ENCODE results near the gene LEMD3. TPM values are rescaled to one million over a fixed set of nuclear protein-coding genes. Genes with fewer than 3 reads are reported as not detected.

The LEMD3 gene
- total and polyA plus RNA-seq, 2 of the 8 experiments (the other 6 are each of a cell fraction or from before 2014, with no cell fraction given) = 5.8 to 33.2 TPM

DNA sequence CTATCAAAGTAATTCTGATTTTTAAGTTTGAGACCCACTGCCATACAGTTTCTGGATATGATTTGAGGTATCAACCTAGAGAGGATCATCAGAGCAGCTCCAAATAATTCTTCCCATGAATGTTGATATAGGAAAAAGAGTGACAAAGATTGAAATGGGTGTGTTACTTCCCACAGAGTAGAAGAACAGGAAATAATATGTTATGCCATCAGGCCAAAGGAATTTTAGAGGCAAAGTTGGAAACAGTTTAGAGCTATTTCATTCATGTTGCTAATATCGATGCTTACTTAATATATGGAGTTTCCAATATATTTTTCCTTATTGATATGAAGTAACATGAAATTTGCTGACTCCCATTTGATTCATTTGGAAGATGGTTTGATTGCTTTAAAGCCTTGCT lies 100.2 kb downstream of the LEMD3 start:
- H3K23me2 ChIP-seq (ENCODE audit: low read depth, low read length) = no peaks in the 10 kb centered on the region; the same call in 1 of the 2 replicates
- no peak overlapping the region for H3K4me3 ChIP-seq (ENCODE audit: extremely low read depth in 1 of 4, insufficient read depth in 2 of 4, low read depth in 3 of 4, low read length in 4 of 4)
- no peaks in the 10 kb centered on the region for H3K79me1 ChIP-seq (ENCODE audit: low read depth, low read length)
- H3K14ac ChIP-seq (ENCODE audit: insufficient read length) = no peak overlapping the region
- no peak overlapping the region for H2BK120ac ChIP-seq (replicated peaks; ENCODE audit: low read depth, low read length)
- ChIA-PET POLR2A (ENCODE audit: partially characterized antibody) (interaction anchor here (1.2 kb wide), 1 partner anchor 29 kb away, joined by 3 read pairs; no protein-coding TSS in a partner anchor), CTCF (ENCODE audit: partially characterized antibody) (interaction anchor here (0.5 kb wide), 1 partner anchor 21 kb away, joined by 3 read pairs; no protein-coding TSS in a partner anchor)
- H2AFZ ChIP-seq (ENCODE audit: low read length) = no peak overlapping the region
- FAIRE-seq (no peak), DNase-seq (ENCODE audit: low read depth in 1 of 2, low spot score in 2 of 2) (no peak)
- H3K18ac ChIP-seq (ENCODE audit: extremely low read depth, low read length) = no peak overlapping the region
- no peaks in the 10 kb centered on the region for H3K4me1 ChIP-seq (replicated peaks in 1 of 4; ENCODE audit: control insufficient read depth in 3 of 4, insufficient read depth in 4 of 4, low read length in 3 of 4)
- no peak overlapping the region for H2BK20ac ChIP-seq (ENCODE audit: low read length)
- H2BK15ac ChIP-seq (ENCODE audit: low read length) = no peak overlapping the region
- no peak overlapping the region for H4K8ac ChIP-seq (ENCODE audit: extremely low read depth, insufficient read depth, low read length)
- no peak overlapping the region for H3K56ac ChIP-seq (replicated peaks; ENCODE audit: insufficient read length, low read depth, low read length)
- no peaks in the 10 kb centered on the region for H3K27me3 ChIP-seq (replicated peaks in 1 of 4; ENCODE audit: control insufficient read depth in 3 of 4, extremely low read depth in 1 of 4, insufficient read depth in 3 of 4, low read length in 3 of 4)
- no peak overlapping the region for H2BK5ac ChIP-seq (ENCODE audit: low read depth, low read length)
- no peak overlapping the region for H3K4ac ChIP-seq (replicated peaks; ENCODE audit: insufficient read length, low read depth, low read length)
- H2AK5ac ChIP-seq (ENCODE audit: low read depth, low read length) = no peak overlapping the region
- no peak overlapping the region for H3K23ac ChIP-seq (ENCODE audit: insufficient read length)
- H4K20me1 ChIP-seq (replicated peaks in 1 of 2; ENCODE audit: control insufficient read depth in 1 of 2, insufficient read depth in 2 of 2, low read length in 2 of 2) = no peaks in the 10 kb centered on the region
- 87% methylated on average over 1 of the region's 1 CpG; no CpG with 5 or more reads in 1 of the 2 experiments for WGBS, 2 experiments (ENCODE audit: extremely low coverage in 1 of 2, insufficient coverage in 1 of 2, insufficient read length in 1 of 2, insufficient replicate concordance in 2 of 2, low coverage in 1 of 2, low lambda C conversion rate in 2 of 2, missing lambda C conversion rate in 1 of 2)
- H4K5ac ChIP-seq (ENCODE audit: insufficient read length, low read depth, low read length) = no peak overlapping the region
- no peak overlapping the region for H2BK12ac ChIP-seq (ENCODE audit: low read depth, low read length)
- H3K9me3 ChIP-seq (ENCODE audit: insufficient read depth in 2 of 2, low read depth in 1 of 2, low read length in 1 of 2) = no peaks in the 10 kb centered on the region
- H3K79me2 ChIP-seq (ENCODE audit: control insufficient read depth in 1 of 2, insufficient read depth in 2 of 2, low read length in 2 of 2) = no peaks in the 10 kb centered on the region
- H3K9ac ChIP-seq (replicated peaks in 1 of 4; ENCODE audit: extremely low read depth in 1 of 4, low read depth in 3 of 4, low read length in 3 of 4) = no peak overlapping the region
- no peak overlapping the region for H4K91ac ChIP-seq (replicated peaks; ENCODE audit: insufficient read length, low read length)
- H3K27ac ChIP-seq (ENCODE audit: low read depth, low read length) = no peak overlapping the region
- no peaks in the 10 kb centered on the region for H3K36me3 ChIP-seq (ENCODE audit: control insufficient read depth in 2 of 4, insufficient read depth in 4 of 4, low read length in 3 of 4)
- no peak overlapping the region for H3K4me2 ChIP-seq (ENCODE audit: insufficient read depth in 1 of 2, low read depth in 2 of 2, low read length in 2 of 2)
- TF ChIP-seq SP2 (IDR thresholded peaks at IDR 0.05; ENCODE audit: low read length) = no peak
- no peak for TF ChIP-seq BACH1 (IDR thresholded peaks at IDR 0.05; ENCODE audit: low read length)
- TF ChIP-seq TCF12 (IDR thresholded peaks at IDR 0.05; ENCODE audit: low read depth, low read length) = no peak
- TF ChIP-seq, protein P1, sequence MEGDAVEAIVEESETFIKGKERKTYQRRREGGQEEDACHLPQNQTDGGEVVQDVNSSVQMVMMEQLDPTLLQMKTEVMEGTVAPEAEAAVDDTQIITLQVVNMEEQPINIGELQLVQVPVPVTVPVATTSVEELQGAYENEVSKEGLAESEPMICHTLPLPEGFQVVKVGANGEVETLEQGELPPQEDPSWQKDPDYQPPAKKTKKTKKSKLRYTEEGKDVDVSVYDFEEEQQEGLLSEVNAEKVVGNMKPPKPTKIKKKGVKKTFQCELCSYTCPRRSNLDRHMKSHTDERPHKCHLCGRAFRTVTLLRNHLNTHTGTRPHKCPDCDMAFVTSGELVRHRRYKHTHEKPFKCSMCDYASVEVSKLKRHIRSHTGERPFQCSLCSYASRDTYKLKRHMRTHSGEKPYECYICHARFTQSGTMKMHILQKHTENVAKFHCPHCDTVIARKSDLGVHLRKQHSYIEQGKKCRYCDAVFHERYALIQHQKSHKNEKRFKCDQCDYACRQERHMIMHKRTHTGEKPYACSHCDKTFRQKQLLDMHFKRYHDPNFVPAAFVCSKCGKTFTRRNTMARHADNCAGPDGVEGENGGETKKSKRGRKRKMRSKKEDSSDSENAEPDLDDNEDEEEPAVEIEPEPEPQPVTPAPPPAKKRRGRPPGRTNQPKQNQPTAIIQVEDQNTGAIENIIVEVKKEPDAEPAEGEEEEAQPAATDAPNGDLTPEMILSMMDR (IDR thresholded peaks at IDR 0.05; ENCODE audit: control extremely low read depth in 1 of 3, insufficient read depth in 1 of 3, low read depth in 1 of 3, low read length in 3 of 3) = no peak
- TF ChIP-seq KDM4A (IDR thresholded peaks at IDR 0.05; ENCODE audit: low read depth, low read length, severe bottlenecking) = no peak
- TF ChIP-seq HDAC2 (IDR thresholded peaks at IDR 0.05; ENCODE audit: borderline replicate concordance in 1 of 2, low read depth in 2 of 2, low read length in 2 of 2) = no peak

Measured in H1 (cell line).